GM21576 (cell line): ENCODE results near the gene DDX6.

Experiments
- ATAC-seq: cut with Tn5 transposase; IDR thresholded peaks from one replicate; pipeline ENCODE4 v1.9.1; 2021; ENCODE audit warnings: mild to moderate bottlenecking, moderate library complexity; ENCODE audit not compliant: unreplicated experiment

DDX6 gene

DNA sequence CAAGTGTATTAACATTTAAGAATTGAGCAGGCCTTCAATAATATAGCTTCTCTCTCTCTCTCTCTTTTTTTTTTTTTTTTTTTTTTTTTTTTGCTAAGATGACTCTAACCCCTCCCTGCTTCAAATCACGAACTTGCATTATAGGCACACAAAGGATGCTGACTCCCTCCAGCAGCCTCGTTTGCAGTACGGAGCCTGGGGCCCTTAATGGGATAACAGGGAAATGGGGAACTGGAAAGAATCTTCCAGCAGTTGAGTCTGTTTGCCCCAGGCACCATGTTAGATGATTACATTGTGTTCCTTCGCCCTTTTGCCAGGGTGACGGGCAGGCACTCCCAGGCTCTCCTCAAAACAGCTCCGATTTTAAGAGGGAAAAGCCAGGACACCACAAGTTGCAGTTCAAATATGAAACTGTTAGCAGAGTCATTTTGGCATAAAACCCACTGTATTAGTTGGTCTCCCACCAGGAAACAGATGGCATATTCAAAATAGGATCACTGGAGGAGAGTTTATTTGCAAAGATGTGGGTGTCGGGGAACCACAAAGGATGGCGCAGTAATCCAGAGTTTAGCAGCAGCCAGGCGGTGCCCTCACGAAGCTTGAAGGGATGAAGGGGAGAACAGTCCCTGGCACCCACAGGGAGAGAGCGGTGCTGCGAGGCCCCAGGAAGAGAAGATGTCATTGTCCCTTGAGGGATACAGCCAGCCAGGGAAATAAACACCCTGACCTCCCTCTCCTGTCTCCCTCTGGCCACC is 85.0 kb downstream of the DDX6 start:
- ATAC-seq, result no peak

DNA sequence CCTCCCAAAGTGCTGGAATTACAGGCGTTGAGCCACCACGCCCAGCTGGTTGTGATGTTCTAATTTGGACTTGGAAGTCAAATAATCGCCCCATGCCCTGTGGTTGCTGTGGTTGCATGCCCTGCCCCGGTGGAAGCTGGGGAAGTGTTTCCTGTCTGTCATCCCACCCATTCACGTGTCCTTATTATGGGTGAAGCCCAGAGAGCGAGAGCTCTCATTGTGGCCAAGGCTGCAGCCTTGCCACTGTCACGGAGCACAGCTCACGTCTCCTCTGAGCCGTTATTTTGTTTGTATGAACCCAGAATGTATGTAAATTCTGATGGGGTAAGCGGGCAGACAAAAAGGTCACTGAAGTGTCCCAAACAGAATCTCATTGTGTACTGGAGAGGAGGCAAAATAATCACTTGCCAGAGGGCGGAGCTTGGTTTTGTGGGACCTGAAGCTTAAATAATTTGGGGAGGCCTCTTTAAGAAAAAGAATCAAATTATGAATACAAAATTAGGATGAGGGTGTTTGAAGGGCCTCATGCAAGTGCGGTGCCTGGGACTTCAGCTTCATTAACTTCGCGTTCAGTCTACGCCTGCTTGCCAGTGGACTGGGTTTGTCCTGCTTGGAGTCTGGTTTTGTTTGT is 85.7 kb downstream of the DDX6 start:
- no peak for ATAC-seq

DNA sequence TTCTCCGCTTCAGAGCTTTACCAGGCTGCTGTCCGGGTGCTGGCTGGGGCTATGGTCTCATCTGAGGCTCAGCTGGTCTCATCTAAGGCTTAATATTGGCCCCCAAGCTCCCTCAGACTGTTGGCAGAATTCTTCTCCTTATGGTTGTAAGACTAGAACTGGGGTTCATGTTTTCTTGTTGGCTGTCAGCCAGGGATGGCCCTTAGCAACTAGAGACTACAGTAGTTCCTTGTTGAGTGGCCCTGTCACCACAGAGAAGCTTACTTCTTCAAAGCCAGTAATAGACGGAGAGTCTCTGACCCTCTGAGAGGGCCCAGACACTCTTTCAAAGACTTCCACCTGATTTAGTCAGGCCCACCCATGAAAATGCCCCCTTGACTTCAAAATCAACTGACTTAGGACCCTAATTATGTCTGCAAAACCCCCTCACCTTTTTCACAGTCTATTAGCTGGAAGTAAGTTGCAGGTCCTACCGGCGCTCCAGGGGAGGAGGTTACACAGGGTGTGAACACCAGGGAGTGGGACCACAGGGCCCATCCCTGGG is 87.3 kb downstream of the DDX6 start:
- ATAC-seq, result no peak

DNA sequence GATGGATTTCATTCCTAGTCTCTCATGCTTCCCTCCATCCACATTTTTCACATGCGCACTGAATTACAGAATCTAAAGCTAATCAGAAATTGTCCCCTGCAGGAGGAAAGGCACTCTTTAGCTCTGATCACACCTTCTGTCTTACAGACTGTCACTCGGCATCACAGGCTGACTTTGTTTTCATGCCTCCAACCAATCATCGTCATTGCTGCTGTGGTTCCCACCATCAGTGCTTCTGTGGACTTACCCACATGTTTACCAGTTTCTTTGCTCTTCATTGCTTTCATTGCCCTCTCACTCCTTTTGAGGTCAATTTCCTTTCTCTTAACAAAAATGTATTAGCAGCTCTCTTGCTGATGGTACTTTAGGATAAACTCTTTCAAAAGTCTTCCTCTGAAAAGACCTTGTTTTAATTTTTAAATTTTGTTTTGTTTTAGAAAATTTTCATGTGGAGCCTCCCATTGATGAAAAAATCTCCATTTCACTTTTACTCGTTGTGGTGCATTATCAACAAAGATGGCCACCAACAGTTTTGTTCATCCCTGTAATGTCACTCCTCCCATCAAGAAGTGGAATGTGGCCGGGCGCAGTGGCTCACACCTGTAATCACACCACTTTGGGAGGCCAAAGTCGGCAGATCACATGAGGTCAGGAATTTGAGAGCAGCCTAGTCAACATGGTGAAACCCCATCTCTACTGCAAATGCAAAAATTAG is 91.3 kb downstream of the DDX6 start:
- ATAC-seq, result no peak
